NCI-H748 treated with DMSO at 0.1 percent for 48 hours (cell line): ENCODE measurements around the gene ROR2.

Experiments
- DNase-seq: peaks from one replicate; lab custom pipeline; 2025; lab: John Stamatoyannopoulos, UW

ROR2 gene

DNA sequence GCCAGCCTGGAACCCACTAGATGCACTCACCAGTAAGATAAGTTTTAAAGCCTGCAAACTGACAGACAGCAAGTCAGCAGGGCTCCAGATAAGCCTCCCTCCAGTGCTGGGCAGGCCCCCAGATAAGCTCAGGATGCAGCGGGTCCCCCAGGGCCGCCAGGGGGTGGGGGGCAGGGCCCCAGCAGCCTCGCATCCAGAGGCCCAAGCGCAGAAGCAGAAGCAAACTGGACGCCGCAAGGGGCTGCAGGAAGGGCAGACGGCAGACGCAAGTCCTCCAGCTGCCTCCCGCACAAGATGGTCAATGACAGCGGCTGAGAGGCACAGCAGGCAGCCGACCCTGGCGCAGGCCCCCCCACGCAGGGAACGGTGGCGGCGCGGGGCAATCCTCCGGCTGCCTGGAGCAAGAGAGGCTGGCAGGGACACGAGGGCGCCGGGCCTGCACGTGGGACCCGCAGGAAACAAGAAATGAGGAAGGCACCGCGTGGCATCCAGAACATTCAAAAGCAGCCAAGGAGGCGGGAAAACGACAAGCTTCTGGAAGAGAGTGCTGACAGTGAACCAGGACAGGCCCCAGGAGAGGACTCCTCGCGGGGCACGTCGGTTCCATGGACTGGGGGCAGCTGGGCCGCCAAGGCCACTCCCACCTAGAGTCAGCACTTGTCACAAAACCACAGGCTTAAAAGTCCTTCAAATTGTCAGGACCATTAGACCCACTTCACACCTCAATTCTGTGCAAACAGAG is 49.8 kb downstream of the ROR2 start:
- DNase-seq: no peak

DNA sequence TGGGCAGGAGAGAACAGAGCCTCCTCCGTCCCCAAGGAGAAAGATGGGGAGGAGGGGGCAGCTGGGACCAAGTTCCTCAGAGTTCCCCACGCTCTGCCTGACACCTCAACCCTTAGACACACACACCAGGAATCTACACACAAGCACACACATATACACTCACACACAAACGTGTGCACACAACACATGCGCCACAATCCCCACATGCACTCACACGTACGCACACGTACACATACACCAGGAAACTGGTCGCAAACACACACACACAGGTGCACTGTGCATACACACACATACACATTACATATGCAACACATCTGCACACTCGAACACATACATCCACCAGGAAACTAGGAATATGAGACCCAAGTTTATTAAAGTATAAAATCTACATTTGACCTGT is 50.4 kb downstream of the ROR2 start:
- DNase-seq: no peak

DNA sequence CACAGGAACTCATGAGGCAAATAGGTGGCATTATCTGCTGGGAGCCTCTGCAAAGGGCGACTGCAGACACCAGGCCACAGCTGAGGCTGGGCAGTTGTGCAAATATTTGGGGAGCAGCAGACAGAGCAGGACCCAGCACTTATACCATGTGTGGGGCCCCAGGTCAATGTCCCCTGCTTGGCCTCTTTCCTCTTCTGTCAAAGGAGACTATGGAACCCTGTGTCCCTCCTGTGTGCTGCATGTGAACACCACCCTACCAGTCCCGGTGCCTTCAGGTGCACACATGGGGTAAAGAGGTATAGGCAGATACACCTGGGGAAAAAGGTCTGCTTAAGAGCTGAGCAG is 50.8 kb downstream of the ROR2 start:
- DNase-seq: no peak

DNA sequence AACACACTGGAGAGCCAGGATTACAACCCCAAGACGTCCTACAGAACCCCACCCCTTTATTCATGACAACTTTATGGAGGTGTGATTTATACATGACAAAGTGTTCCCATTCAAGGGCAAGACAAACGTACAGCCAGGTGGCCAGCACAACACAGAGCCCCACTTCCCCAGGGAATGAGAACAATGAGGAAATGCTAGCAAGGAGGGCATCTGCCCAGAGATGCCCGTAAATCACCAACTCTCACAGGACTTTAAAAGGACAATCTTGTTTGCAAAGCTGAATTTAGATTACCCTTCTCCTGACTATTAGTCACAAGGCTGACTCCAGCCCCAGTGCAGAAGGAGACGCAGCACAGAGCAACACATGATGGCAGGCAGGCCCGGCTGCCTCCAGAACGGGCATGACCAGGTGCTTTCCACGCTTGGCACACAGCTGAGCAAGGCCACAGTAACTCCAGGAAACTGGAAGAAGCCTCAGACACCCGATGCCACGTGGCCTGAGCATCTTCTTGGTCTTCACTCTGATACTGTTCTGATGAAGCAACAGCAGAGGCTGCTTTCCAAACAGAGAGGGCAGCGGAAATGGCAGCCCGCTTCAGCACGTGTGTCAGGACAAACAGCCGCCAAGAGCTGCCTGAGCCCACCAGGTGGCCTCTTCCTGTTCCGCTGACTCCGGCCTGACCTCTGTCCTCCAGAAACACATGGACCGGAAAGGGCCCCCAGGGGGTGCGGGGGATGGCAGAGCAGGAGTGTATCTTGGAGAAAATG is 51.4 kb downstream of the ROR2 start:
- DNase-seq: peak; percentile 2

DNA sequence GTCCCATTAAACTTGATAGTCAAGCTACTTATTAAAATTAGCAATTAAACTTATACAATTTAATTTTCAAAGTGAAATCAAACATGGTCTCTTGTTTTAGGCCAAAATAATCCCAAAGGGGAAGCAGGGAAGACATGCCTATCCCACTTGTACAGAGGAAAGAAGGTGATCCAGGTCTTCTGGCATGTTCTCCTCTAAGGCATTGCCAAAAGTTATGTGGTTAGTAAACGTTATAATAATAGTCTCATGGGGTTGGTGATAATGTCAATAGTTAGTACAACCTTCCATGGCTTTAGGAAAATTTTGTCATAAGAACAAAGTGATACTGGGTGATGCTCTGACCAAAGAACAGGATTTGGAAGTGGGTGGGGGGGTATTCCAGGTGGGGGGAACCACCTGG is 52.8 kb downstream of the ROR2 start:
- no peak for DNase-seq

DNA sequence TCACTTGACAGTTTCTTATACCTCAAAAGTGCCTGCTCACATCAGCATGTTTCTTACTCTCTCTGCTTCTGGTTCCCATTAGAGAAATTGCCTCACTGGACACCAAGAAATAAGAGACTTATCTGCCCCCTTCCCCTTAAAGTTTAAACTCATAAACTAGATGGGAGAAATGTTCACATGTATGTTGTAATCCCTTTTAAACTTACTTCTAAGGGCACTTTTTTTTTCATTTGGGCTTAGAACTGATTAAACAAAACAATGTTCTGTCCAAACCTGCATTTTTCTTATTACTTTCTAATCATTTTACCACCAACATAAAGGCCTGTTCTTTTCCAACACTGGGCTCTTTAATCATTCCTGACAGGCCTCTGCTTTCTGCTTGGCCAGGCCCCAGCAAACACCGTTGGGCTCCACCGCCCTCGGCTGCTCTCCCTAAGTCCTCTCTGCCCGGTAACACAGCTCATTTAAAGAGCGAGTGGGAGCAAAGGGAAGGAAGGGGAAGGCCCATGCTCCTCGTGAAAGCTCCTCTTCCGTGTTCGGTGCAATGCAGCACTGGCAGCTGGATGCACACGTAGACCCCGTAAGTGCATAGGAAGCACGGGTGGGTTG is 53.4 kb downstream of the ROR2 start:
- no peak for DNase-seq

DNA sequence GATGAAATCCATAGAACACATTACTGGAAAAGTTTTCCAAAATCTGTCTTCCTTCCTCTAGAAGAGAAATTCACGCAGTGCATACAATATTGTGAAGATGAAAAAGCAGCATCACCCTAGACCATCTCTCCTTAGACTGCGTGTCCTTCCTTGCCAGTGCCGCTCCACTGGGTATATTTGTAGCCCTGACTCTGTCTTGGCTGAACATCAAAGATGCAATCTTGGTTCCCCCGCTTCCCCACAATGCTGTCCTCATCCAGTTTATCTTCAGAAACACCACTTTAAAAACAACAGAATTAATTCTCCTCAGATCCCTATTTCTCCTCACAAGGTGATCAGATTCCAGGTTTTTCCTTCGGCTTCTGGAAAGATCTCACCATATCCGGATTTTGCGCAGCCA is 53.9 kb downstream of the ROR2 start:
- no peak for DNase-seq

DNA sequence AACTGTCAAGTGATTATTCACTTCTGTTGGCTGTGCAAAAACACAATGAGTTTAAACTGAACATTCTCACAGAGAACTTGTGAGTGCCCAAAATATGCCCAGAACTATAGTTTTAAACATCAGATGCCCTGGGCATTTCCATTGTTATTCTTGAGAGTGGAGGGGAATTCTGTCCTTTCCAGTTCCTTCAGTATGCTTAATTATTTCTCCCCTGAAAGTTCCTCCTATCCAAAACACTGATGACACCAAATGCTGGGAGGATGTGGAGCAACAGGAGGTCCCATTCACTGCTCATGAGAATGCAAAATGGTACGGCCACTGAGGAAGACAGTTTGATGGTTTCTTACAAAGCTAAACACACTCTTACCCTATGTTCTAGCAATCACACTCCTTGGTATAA is 55.5 kb downstream of the ROR2 start:
- no peak for DNase-seq

DNA sequence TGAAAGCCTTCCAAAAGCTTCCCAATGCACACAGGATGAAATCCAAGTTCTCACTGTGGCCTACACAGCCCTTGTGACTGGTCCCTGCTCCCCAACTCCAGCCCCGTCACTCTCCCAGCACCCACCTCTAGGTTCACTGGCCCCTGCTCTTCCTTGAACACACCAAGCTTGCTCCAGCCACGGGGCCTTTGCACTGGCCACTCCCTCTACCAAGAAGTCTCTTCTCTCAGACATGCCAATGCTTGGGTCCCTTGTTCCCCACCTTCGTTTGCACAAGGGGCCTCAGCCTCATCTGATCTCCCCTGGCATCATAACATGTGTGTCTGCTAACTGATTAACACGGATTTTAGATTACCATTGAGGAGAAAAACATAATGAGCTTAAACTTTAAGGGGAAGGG is 56.0 kb downstream of the ROR2 start:
- DNase-seq: no peak

DNA sequence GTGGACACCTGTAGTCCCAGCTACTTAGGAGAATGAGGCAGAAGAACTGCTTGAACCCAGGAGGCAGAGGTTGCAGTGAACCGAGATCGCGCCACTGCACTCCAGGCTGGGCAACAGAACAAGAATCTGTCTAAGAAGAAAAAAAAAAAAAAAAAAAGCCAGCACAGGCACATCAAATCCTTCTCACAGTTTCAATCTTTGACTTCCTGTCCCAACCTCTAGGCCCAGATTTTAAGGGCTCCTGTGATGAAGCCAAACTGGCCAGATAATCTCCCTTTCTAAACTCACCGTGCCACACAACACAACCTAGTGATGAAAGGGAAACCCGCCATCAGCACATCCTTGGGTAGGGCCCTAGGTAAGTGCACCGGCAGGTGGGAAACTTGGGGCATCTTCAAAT is 58.1 kb downstream of the ROR2 start:
- DNase-seq: no peak

DNA sequence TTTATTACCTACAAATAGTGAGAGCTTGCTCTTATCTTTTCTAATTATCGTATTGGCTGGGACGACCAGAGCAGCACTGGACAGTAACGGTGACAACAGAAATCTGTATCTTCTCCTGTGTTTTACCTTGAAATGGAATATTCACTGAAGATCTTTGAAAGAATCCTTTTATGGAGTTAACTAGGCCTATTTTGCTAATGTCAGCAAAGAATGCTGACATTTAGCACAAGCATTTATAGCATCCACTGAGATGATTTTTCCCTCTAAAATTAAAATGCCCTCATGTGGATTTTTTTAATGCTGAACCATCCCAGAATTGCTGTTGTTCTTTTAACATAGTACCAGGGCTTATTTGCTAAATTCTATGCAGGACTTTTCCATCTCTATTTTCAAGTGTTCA is 59.4 kb downstream of the ROR2 start:
- no peak for DNase-seq

DNA sequence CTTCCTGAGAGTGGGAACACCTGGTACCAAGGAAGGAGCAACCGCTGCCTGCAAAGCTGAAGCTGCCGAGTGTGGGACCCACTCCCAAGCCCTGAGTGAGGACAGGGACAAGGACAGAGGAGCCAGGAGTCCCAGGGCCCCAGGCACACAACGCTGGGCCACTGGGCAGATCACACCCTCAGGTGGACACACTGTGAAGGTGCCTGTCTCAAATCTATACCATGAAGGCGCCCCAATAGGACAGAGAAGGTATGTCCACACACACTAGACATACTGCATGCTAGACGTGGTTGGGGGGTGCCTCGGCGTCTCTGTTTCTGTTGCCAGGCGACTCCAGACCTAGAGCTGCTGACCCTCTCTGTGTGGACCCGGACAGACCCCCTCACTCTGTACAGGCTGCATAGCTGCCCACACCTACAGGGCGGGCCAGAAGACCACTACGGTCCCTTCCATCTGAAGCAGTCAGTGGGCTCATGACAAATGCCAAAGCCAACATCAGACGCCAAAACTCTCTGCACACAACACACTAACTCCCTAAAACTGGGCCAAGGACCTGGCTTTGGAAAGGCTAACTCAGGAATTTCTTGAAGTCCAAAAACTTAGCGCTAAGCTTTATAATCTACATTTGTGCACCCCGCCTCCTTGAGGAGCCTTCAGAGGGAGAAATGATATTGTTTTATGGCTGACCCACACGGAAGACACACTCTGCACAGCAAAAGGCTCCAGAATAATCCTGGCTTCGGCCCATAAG is 60.7 kb downstream of the ROR2 start:
- no peak for DNase-seq

DNA sequence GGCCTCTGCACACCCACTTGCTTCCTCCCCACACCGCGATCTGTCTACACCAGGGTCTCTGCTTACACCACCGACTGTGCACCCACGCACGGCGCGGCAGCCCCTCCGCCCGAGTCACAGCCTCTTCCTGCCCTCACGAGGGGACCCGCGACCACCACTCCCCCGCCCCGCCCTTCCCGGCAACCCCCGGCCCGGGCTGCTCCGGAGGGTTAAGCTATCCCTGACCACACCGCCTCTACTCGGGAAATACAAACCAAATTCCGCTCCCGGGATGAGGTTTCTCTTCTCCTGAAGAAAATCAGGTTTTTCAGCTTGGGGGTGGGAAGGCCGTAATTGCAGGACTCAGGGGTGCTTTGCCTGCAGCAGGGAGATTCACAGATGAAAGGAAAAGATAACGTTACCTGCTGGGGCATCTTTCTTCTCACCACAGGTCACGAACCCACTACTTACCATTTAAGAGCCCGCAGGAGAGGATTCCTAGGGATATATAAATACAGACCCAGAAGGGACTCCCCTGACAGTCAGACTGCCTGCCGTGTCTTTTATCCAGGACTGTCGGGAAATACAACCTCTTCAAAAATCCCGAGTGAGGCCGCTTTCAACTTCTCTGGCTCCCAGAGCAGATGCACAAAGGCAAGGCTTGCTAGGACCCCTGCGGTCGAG is 63.5 kb downstream of the ROR2 start:
- DNase-seq: no peak

DNA sequence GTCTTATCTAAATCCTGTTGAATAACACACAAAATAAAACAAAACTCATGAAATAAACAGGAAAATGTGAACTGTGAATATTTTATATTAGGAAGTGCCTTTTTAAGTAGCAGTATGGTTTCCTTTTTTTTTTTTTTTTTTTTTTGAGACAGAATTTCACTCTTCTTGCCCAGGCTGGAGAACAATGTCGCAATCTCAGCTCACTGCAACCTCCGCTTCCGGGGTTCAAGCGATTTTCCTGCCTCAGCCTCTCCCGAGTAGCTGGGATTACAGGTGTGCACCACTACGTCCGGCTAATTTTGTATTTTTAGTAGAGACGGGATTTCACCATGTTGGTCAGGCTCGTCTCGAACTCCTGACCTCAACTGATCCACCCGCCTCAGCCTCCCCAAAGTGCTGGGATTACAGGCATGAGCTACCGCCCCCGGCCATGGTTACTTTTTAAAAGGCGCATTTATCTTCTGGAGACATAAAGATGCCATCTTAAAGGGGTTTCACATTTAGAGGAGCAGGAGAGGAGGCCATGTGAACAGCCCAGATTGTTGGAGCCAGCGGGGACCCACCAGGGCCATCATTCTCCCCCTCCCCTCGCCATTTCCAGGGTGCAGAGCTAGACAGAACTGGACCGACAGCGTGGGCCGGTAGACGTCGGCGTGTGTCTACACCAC is 64.1 kb downstream of the ROR2 start:
- DNase-seq: no peak

DNA sequence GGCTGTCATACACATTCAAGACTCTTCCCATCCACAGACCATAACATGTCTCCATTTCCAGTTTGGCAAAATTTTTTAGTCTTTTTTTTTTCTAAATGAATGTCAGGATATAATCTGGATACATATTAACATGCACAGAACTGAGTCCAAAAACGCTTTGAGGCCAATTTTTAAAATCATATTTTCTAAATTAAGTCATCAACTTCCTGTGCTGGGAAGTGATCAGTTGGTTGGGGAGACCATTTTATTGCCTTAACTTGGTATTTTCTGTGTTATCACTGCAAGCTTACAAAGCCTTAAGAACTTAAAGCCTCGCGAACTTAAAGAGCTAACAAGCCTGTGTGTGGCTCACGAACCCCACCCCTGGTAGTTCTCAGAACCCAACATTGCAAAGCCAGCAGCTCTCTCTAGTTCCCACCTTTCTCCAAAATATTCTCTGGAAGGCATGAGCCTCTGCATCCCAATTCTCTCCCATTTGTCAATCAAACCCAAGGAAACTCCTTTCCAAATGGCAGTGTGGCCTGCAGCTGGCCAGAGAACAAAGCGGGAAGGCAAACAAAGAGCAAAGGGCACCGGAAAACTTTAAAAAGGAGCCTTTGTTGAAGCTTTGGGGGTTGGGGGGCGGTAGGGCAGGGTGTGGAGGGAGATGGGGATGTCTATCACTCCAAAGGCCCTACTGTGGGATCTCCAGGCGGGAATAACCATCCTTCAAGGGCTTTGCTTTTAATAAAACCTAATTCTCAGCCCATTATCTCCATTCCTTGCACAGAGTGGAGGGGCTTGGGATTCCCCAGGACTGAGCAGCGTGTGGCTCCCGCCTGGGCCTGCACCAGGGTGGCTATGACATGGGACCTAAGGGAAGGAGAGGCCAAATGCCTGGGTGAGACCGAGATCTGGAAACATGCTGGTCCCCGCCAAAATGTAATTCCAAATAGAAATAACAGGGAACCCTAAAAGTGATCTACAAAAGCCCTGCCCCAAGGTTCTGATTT is 65.0 kb downstream of the ROR2 start:
- DNase-seq: no peak

DNA sequence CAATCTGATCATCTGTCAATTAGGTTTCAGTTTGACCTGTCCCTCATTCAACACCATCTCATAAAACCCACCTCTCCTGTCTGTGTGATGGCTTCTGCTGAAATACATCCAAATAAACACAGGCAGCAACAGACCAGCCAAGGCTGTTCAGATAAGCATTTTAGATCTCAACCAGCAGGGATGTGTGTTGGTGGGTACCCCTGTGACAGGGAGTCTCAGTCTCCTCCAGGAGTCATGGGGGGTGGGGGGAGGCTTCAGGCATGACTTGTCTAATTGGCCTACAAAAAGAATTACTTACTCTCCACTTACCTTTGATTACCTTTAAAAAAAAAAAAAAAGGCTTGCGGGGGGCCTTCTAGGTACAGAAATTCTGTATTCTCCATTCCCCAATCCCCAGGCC is 65.9 kb downstream of the ROR2 start:
- no peak for DNase-seq

DNA sequence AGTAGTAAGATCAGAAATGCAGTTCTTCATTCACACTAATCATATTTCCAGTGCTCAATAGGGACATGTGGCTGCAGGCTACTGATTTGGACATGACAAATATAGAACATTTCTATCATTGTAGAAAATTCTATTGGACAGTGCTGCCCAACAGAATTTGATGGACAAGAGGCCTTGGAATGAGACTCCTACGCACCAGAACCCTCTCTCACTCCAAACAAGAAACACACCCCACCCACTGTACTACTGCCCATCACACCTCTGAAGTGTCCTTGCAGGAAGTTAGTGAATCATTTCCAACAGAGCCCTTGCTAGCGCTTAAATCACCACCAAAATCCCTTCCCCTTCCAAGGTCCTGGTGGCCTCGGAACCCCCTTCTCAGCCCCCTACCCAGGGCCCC is 66.5 kb downstream of the ROR2 start:
- DNase-seq: no peak

DNA sequence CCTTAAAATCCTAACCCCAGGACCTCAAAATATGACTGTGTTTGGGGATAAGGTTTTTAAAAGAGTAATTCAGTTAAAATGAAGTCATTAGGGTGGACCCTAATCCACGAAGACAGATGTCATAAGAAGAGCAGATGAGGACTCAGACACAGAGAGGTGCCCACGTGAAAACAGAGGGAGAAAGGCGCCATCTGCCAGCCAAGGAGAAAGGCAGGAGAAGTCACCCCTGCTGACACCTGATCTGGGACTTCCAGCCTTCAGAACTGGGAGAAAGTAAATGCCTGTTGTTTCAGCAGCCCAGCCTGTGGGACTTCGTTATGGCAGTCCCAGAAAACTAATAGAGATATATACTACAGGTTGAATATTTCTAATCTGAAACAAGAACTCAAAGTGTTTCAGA is 67.4 kb downstream of the ROR2 start:
- no peak for DNase-seq

DNA sequence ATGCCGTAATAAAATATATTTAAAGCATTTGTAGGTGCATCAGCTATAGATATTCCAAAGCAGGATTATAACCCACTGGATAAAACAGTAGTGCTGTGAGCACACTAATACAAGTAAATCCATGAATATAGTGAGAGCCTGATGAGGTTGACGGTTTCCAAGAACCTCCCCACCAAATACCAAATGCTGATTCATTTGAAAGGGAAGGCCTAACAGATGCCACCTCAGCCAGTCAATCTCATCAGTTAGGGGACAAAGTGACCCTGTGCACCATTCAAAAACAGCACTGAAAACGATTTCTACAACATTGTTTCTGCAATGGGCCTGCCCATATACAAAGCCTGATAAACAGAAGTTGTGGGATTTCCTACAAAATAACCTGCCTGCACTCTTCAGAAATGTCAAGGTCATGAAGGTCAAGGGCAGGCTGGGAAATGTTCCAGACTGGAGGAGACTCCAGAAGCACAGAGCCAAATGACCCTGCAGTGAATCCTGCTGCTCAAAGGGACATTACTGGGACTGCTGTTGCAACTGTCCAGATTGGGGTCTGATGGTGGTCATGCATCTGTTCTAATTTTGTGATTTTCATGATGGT is 69.6 kb downstream of the ROR2 start:
- no peak for DNase-seq

DNA sequence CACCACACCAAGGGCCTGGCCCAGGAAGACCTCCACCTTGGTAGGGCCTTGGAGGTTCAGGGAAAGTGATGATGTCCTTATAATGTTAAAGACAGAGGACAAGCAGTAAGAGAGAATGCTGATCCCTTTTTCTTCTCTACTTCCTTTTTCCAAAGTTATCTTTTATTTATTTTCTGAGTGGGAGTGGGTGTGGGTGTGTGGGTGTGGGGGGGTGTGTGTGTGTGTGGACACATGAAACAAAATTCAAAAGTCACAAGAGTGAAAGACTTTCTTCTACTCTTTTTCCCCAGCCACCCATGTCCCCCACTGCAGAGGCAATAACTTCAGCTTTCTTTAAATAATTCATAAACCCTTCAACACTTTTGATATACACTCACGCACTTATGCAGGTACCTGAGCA is 70.8 kb downstream of the ROR2 start:
- DNase-seq: no peak
